C4-2B (cell line): ENCODE measurements around the gene NLRX1.
"Not testable (repeated sequence)": the region's sequence is repeated elsewhere in the genome, so short reads cannot be mapped to it uniquely, and the experiment has no call there.

Experiments used
- H3K27ac ChIP-seq: fragments of 450-650 bp; 2 replicates; pipeline ENCODE4 v1.5.1; 2017
- CTCF ChIP-seq: fragments of 450-650 bp; conservative IDR thresholded peaks from 2 replicates; pipeline ENCODE4 v1.5.1; 2017; ENCODE audit warnings: mild to moderate bottlenecking
- ZFX ChIP-seq: fragments of 450-650 bp; IDR thresholded peaks from 2 replicates; pipeline ENCODE4 v1.6.1; 2017

Gene NLRX1

GRCh38 chr11:119195680-119196079 is 27.2 kb downstream of the NLRX1 start:
- no peak for TF ChIP-seq ZFX
- no peak for TF ChIP-seq CTCF

GRCh38 chr11:119196833-119197483 is 28.4 kb downstream of the NLRX1 start:
- H3K27ac ChIP-seq: no peak overlapping the region
- peak; percentile 93 for TF ChIP-seq CTCF
- no peak for TF ChIP-seq ZFX

More at GRCh38 chr11:119195680-119196079, 27.2 kb downstream of the NLRX1 start:
- no peak overlapping the region for H3K27ac ChIP-seq

GRCh38 chr11:119198925-119199324 is 30.4 kb downstream of the NLRX1 start:
- H3K27ac ChIP-seq: no peak overlapping the region
- TF ChIP-seq ZFX (no peak), CTCF (no peak)

- H3K27ac ChIP-seq: not testable (repeated sequence)
Measured at GRCh38 chr11:119201236-119201635, 32.7 kb downstream of the NLRX1 start.

- TF ChIP-seq CTCF: no peak
- no peak for TF ChIP-seq ZFX
- H3K27ac ChIP-seq: no peak overlapping the region
Measured at GRCh38 chr11:119202554-119202953, 34.0 kb downstream of the NLRX1 start.

GRCh38 chr11:119204066-119204465 is 35.5 kb downstream of the NLRX1 start:
- H3K27ac ChIP-seq: no peak overlapping the region
- TF ChIP-seq ZFX (no peak), CTCF (no peak)

- no peak overlapping the region for H3K27ac ChIP-seq
- no peak for TF ChIP-seq CTCF
Measured at GRCh38 chr11:119205080-119205479, 36.6 kb downstream of the NLRX1 start.
